CD4-positive, alpha-beta T cell (primary cell): ENCODE measurements around the gene ZXDC. TPM values are rescaled to one million over a fixed set of nuclear protein-coding genes. Genes with fewer than 3 reads are reported as not detected.

Source experiments
- ATAC-seq: fragments of 200-7000 bp; cut with Tn5 transposase; one replicate; pipeline ENCODE4 v1.10.0; 2022; ENCODE audit warnings: mild to moderate bottlenecking; ENCODE audit not compliant: poor library complexity
- CTCF ChIA-PET: fragments of 350-600 bp; sonication (Branson Sonifier 250); formaldehyde crosslinking; loops from one replicate; lab custom pipeline; 2021; ENCODE audit warnings: antibody characterized with exemption, inconsistent platforms; lab: Charles Lee
- POLR2A ChIA-PET: fragments of 350-600 bp; sonication (Branson Sonifier 250); formaldehyde crosslinking; loops from one replicate; lab custom pipeline; 2021; ENCODE audit warnings: antibody characterized with exemption, inconsistent platforms; lab: Charles Lee
- DNase-seq, 14 experiments: peaks; one replicate each; pipeline ENCODE4 v3.0.0-alpha.2; 2013 to 2020; ENCODE audit warnings: mixed read lengths in 2 of 14
- H3K27ac ChIP-seq, 2 donors: one replicate each; pipeline versions ENCODE4 v1.5.1 to v1.7.0; 2013; ENCODE audit warnings: low read length in 2 of 2, low read depth in 1 of 2, mild to moderate bottlenecking in 1 of 2
- H3K27me3 ChIP-seq, 2 experiments: 1 replicate in 1 of 2; 2 replicates in 1 of 2; pipeline versions ENCODE4 v1.6.1 to v1.7.0; 2013; ENCODE audit warnings: low read length in 2 of 2, control low read depth in 1 of 2, mild to moderate bottlenecking in 1 of 2, moderate library complexity in 1 of 2; ENCODE audit not compliant: insufficient read depth in 2 of 2, control insufficient read depth in 1 of 2
- H3K36me3 ChIP-seq: one replicate; pipeline ENCODE4 v1.6.1; 2013; ENCODE audit warnings: low read length, control low read depth; ENCODE audit not compliant: insufficient read depth
- H3K4me1 ChIP-seq: one replicate; pipeline ENCODE4 v1.6.1; 2013; ENCODE audit warnings: low read length, control low read depth; ENCODE audit not compliant: insufficient read depth
- H3K4me3 ChIP-seq: one replicate; pipeline ENCODE4 v1.5.1; 2013; ENCODE audit warnings: mild to moderate bottlenecking, low read length, moderate library complexity
- H3K9me3 ChIP-seq, 2 experiments: 1 replicate in 1 of 2; 2 replicates in 1 of 2; pipeline versions ENCODE4 v1.6.1 to v1.7.0; 2013; ENCODE audit warnings: low read length in 2 of 2, mild to moderate bottlenecking in 2 of 2, control low read depth in 1 of 2, moderate library complexity in 1 of 2; ENCODE audit not compliant: control insufficient read depth in 1 of 2, insufficient read depth in 1 of 2
- H3K27ac Mint-ChIP-seq: one replicate; pipeline ENCODE4 v1.8.0; 2020; ENCODE audit warnings: mixed read lengths
- H3K27me3 Mint-ChIP-seq: one replicate; pipeline ENCODE4 v1.8.0; 2021; ENCODE audit warnings: mixed read lengths
- H3K36me3 Mint-ChIP-seq: one replicate; pipeline ENCODE4 v1.8.0; 2021; ENCODE audit warnings: low read depth, mixed read lengths
- H3K4me1 Mint-ChIP-seq: one replicate; pipeline ENCODE4 v1.8.0; 2021; ENCODE audit warnings: low read depth, mixed read lengths
- H3K4me3 Mint-ChIP-seq: one replicate; pipeline ENCODE4 v1.8.0; 2020; ENCODE audit warnings: mild to moderate bottlenecking, mixed read lengths
- H3K9me3 Mint-ChIP-seq: one replicate; pipeline ENCODE4 v1.8.0; 2020; ENCODE audit warnings: mixed read lengths
- CTCF ChIP-seq: fragments of 200-600 bp; IDR thresholded peaks from one replicate; pipeline ENCODE4 v1.8.0; 2022; ENCODE audit warnings: antibody characterized with exemption, mild to moderate bottlenecking
- intact Hi-C, 2 experiments: fragments of 100-400 bp; cut with DNase I in 1 of 2; cut with micrococcal nuclease in 1 of 2; formaldehyde crosslinking; loops; one replicate each; pipeline versions ENCODE4 v1.15.1 to v1.9.0; 2023 to 2025; cut with DNase I, micrococcal nuclease
- total RNA-seq, 174 experiments: library from RNA in 2 of 174; stranded (reverse) in 2 of 174; gene quantifications; one replicate each; pipeline ENCODE4 v1.2.3 and lab custom pipeline; 2021 to 2026

Gene ZXDC
- total RNA-seq, 2 experiments from 2014 or later: 60.7 to 61.3 TPM

- H3K4me3 ChIP-seq: no peak overlapping the region
- Mint-ChIP-seq H3K4me3 (no peak overlapping the region), H3K27ac (no peak overlapping the region), H3K36me3 (no peaks in the 10 kb centered on the region), H3K4me1 (no peaks in the 10 kb centered on the region), H3K9me3 (peaks cover 2% of the 10 kb centered on the region), H3K27me3 (peaks cover 58% of the 10 kb centered on the region)
- H3K27ac ChIP-seq: no peak overlapping the region
- H3K36me3 ChIP-seq: no peaks in the 10 kb centered on the region
- DNase-seq (no peak), ATAC-seq (no peak)
- TF ChIP-seq CTCF: no peak
- H3K9me3 ChIP-seq: peaks cover 0 to 17% of the 10 kb centered on the region in 2 experiments
- H3K4me1 ChIP-seq: no peaks in the 10 kb centered on the region
- peaks cover 5 to 12% of the 10 kb centered on the region in 2 experiments for H3K27me3 ChIP-seq
- CTCF ChIA-PET: no interaction called here
- POLR2A ChIA-PET: no interaction called here
- intact Hi-C loops: no loop called here
Measured at GRCh38 chr3:126408099-126408498, 67.6 kb downstream of the ZXDC start.

- Histone ChIP-seq H3K27me3 (peaks cover 2 to 6% of the 10 kb centered on the region in 2 experiments), H3K27ac (no peak overlapping the region), H3K4me1 (no peaks in the 10 kb centered on the region), H3K4me3 (no peak overlapping the region), H3K9me3 (peaks cover 0 to 17% of the 10 kb centered on the region in 2 experiments), H3K36me3 (no peaks in the 10 kb centered on the region)
- Mint-ChIP-seq H3K36me3 (no peaks in the 10 kb centered on the region), H3K27me3 (peaks cover 59% of the 10 kb centered on the region), H3K4me3 (no peak overlapping the region), H3K27ac (no peak overlapping the region), H3K4me1 (no peaks in the 10 kb centered on the region), H3K9me3 (peaks cover 2% of the 10 kb centered on the region)
- ATAC-seq: no peak
- ChIA-PET POLR2A (no interaction called here), CTCF (no interaction called here)
- DNase-seq: no peak
- TF ChIP-seq CTCF: no peak
- intact Hi-C loops: no loop called here
Measured at GRCh38 chr3:126407412-126408044, 68.2 kb downstream of the ZXDC start.

- POLR2A ChIA-PET: no interaction called here
- Histone ChIP-seq H3K36me3 (no peaks in the 10 kb centered on the region), H3K27me3 (peaks cover 0 to 2% of the 10 kb centered on the region in 2 experiments), H3K4me3 (no peak overlapping the region), H3K27ac (no peak overlapping the region), H3K9me3 (peaks cover 0 to 17% of the 10 kb centered on the region in 2 experiments), H3K4me1 (no peaks in the 10 kb centered on the region)
- Mint-ChIP-seq H3K27ac (no peak overlapping the region), H3K9me3 (peaks cover 2% of the 10 kb centered on the region), H3K36me3 (no peaks in the 10 kb centered on the region), H3K4me3 (no peak overlapping the region), H3K4me1 (no peaks in the 10 kb centered on the region), H3K27me3 (peaks cover 59% of the 10 kb centered on the region)
- no peak for TF ChIP-seq CTCF
- DNase-seq (no peak), ATAC-seq (no peak)
- CTCF ChIA-PET: no interaction called here
- intact Hi-C loops: no loop called here
Measured at GRCh38 chr3:126406389-126407296, 69.0 kb downstream of the ZXDC start.
